Dendritic cell treated with granulocyte-macrophage colony-stimulating factor and Interleukin-4, amounts not matched to agents 40 ng/mL and 50 ng/mL, for 4 days (primary cell): ENCODE data around the gene RALGDS.
"Not testable (repeated sequence)": the region's sequence is repeated elsewhere in the genome, so short reads cannot be mapped to it uniquely, and the experiment has no call there.

Experiments used
- H3K27ac Mint-ChIP-seq: one replicate; pipeline ENCODE4 v1.8.0; 2022; ENCODE audit warnings: mild to moderate bottlenecking, mixed read lengths
- H3K27me3 Mint-ChIP-seq: one replicate; pipeline ENCODE4 v1.8.0; 2022; ENCODE audit warnings: mild to moderate bottlenecking, mixed read lengths
- H3K36me3 Mint-ChIP-seq: one replicate; pipeline ENCODE4 v1.8.0; 2022; ENCODE audit warnings: low read depth, mixed read lengths
- H3K4me1 Mint-ChIP-seq: one replicate; pipeline ENCODE4 v1.8.0; 2022; ENCODE audit warnings: low read depth, mixed read lengths
- H3K4me3 Mint-ChIP-seq: one replicate; pipeline ENCODE4 v1.8.0; 2022; ENCODE audit warnings: mild to moderate bottlenecking, moderate library complexity, mixed read lengths
- H3K9me3 Mint-ChIP-seq: one replicate; pipeline ENCODE4 v1.8.0; 2022; ENCODE audit warnings: mixed read lengths
- intact Hi-C: fragments of 100-400 bp; cut with micrococcal nuclease; formaldehyde crosslinking; loops from one replicate; pipeline ENCODE4 v1.15.0; 2022

Gene RALGDS

GRCh38 chr9:133080161-133080560, 40.9 kb downstream of the RALGDS start:
- intact Hi-C loops: no loop called here
- Mint-ChIP-seq H3K4me1 (no peaks in the 10 kb centered on the region), H3K36me3 (no peaks in the 10 kb centered on the region), H3K9me3 (no peaks in the 10 kb centered on the region), H3K27me3 (peaks cover 10% of the 10 kb centered on the region), H3K4me3 (no peak overlapping the region), H3K27ac (no peak overlapping the region)

DNA sequence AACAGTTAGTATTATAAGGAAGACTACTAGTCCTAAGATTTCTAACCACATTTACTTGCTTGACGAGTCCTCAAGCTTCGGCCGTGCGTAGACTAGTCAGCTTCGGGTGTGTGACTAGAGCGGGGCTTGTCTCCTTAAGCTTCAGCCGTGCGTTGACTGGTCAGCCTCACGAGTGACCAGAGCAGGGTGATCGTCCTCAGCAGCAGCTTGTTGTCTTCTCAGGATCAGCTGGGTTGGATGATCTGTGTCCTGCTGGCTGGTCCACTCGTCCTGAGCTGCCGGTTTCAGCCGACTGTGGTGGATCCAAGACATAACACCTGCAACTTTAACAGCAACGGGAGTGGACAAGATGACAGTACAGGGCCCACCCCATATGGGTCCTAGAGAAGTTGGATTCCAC, 42.6 kb downstream of the RALGDS start:
- intact Hi-C loops: no loop called here
- H3K27ac Mint-ChIP-seq: no peak overlapping the region
- H3K4me3 Mint-ChIP-seq: no peak overlapping the region
- H3K4me1 Mint-ChIP-seq: no peaks in the 10 kb centered on the region
- no peaks in the 10 kb centered on the region for H3K36me3 Mint-ChIP-seq
- peaks cover 9% of the 10 kb centered on the region for H3K27me3 Mint-ChIP-seq
- H3K9me3 Mint-ChIP-seq: no peaks in the 10 kb centered on the region

DNA sequence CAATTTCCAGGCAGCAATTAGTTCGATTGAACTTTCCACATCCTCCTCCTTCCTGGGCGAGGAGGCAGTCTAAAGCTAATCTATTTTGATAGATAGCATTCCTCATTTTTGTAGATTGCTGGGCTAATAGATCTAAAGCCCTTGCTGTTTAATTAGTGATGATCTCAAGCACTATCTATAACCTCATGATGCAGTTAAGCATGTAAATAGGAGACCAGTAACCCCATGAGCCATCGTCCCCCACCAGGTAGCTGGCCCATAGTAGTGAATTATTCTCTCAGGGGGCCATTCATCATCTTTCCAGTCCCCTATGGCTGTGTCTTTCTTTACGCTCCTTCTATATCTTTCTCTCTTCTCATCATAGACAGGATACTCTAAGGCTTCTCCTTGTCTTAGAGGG, 44.3 kb downstream of the RALGDS start:
- H3K27ac Mint-ChIP-seq: no peak overlapping the region
- intact Hi-C loops: no loop called here
- H3K36me3 Mint-ChIP-seq: no peaks in the 10 kb centered on the region
- H3K9me3 Mint-ChIP-seq: no peaks in the 10 kb centered on the region
- H3K27me3 Mint-ChIP-seq: peaks cover 9% of the 10 kb centered on the region
- H3K4me3 Mint-ChIP-seq: no peak overlapping the region
- no peaks in the 10 kb centered on the region for H3K4me1 Mint-ChIP-seq

GRCh38 chr9:133075925-133076630, 45.0 kb downstream of the RALGDS start:
- no peak overlapping the region for H3K4me3 Mint-ChIP-seq
- intact Hi-C loops: no loop called here
- H3K4me1 Mint-ChIP-seq: no peaks in the 10 kb centered on the region
- no peaks in the 10 kb centered on the region for H3K9me3 Mint-ChIP-seq
- H3K27me3 Mint-ChIP-seq: peaks cover 6% of the 10 kb centered on the region
- H3K27ac Mint-ChIP-seq: no peak overlapping the region
- no peaks in the 10 kb centered on the region for H3K36me3 Mint-ChIP-seq

- H3K4me1 Mint-ChIP-seq: no peaks in the 10 kb centered on the region
- no peaks in the 10 kb centered on the region for H3K9me3 Mint-ChIP-seq
- peaks cover 5% of the 10 kb centered on the region for H3K27me3 Mint-ChIP-seq
- H3K4me3 Mint-ChIP-seq: no peak overlapping the region
- no peaks in the 10 kb centered on the region for H3K36me3 Mint-ChIP-seq
- intact Hi-C loops: no loop called here
- H3K27ac Mint-ChIP-seq: no peak overlapping the region
These were observed 46.9 kb downstream of the RALGDS start for GRCh38 chr9:133074111-133074651.

- Mint-ChIP-seq H3K9me3 (no peaks in the 10 kb centered on the region), H3K27me3 (peaks cover 5% of the 10 kb centered on the region), H3K4me3 (no peak overlapping the region), H3K36me3 (no peaks in the 10 kb centered on the region), H3K27ac (no peak overlapping the region), H3K4me1 (no peaks in the 10 kb centered on the region)
- intact Hi-C loops: no loop called here
These were observed 47.7 kb downstream of the RALGDS start for GRCh38 chr9:133073086-133074014.

GRCh38 chr9:133072210-133072609, 48.8 kb downstream of the RALGDS start:
- not testable (repeated sequence) for H3K4me1 Mint-ChIP-seq, H3K9me3 Mint-ChIP-seq, H3K27ac Mint-ChIP-seq

DNA sequence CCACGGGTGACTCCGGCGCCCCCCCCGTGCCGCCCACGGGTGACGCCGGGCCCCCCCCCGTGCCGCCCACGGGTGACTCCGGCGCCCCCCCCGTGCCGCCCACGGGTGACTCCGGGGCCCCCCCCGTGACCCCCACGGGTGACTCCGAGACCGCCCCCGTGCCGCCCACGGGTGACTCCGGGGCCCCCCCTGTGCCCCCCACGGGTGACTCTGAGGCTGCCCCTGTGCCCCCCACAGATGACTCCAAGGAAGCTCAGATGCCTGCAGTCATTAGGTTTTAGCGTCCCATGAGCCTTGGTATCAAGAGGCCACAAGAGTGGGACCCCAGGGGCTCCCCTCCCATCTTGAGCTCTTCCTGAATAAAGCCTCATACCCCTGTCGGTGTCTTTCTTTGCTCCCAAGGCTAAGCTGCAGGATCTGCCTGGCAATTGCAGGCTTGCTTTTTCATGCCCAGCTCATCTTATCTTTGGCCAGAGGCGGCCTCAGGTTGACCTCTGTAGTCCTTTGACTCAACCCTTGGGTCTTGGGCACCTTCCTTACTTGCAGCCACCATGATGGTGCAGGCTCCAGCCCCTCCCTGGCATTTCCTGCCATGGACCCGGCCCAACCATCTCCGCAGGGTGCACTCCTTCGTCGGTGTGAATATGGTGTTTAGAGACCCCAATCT, 49.4 kb downstream of the RALGDS start:
- H3K36me3 Mint-ChIP-seq: no peaks in the 10 kb centered on the region
- no peak overlapping the region for H3K4me3 Mint-ChIP-seq
- no peaks in the 10 kb centered on the region for H3K9me3 Mint-ChIP-seq
- H3K27me3 Mint-ChIP-seq: peaks cover 5% of the 10 kb centered on the region
- intact Hi-C loops: no loop called here
- no peaks in the 10 kb centered on the region for H3K4me1 Mint-ChIP-seq
- no peak overlapping the region for H3K27ac Mint-ChIP-seq

More at GRCh38 chr9:133072210-133072609, 48.8 kb downstream of the RALGDS start:
- H3K4me3 Mint-ChIP-seq, H3K36me3 Mint-ChIP-seq, H3K27me3 Mint-ChIP-seq, intact Hi-C loops: not testable (repeated sequence)

- H3K27me3 Mint-ChIP-seq, H3K9me3 Mint-ChIP-seq, H3K4me1 Mint-ChIP-seq, H3K27ac Mint-ChIP-seq, H3K4me3 Mint-ChIP-seq, H3K36me3 Mint-ChIP-seq, intact Hi-C loops: not testable (repeated sequence)
These were observed 50.1 kb downstream of the RALGDS start for GRCh38 chr9:133070985-133071384.

GRCh38 chr9:133070500-133070961, 50.5 kb downstream of the RALGDS start:
- H3K9me3 Mint-ChIP-seq, H3K4me1 Mint-ChIP-seq, H3K27ac Mint-ChIP-seq, H3K4me3 Mint-ChIP-seq, intact Hi-C loops, H3K27me3 Mint-ChIP-seq, H3K36me3 Mint-ChIP-seq: not testable (repeated sequence)

- H3K36me3 Mint-ChIP-seq, H3K4me1 Mint-ChIP-seq, H3K27me3 Mint-ChIP-seq, H3K4me3 Mint-ChIP-seq, H3K27ac Mint-ChIP-seq, H3K9me3 Mint-ChIP-seq, intact Hi-C loops: not testable (repeated sequence)
These were observed 52.6 kb downstream of the RALGDS start for GRCh38 chr9:133068431-133068830.

DNA sequence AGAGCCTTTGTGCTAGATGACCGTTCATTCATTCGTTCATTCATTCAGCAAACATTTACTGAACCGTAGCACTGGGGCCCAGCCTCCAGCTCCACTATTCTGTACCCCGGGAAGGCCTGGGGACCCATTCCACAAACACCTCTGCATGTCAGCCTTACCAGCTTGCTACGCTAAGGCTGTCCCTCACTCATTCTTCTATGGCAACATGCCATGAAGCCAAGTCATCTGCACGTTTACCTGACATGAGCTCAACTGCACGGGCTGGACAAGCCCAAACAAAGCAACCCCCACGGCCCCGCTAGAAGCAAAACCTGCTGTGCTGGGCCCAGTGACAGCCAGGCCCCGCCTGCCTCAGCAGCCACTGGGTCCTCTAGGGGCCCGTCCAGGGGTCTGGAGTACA, 53.2 kb downstream of the RALGDS start:
- no peak overlapping the region for H3K4me3 Mint-ChIP-seq
- peaks cover 5% of the 10 kb centered on the region for H3K27me3 Mint-ChIP-seq
- H3K4me1 Mint-ChIP-seq: no peaks in the 10 kb centered on the region
- no peaks in the 10 kb centered on the region for H3K36me3 Mint-ChIP-seq
- intact Hi-C loops: no loop called here
- no peaks in the 10 kb centered on the region for H3K9me3 Mint-ChIP-seq
- H3K27ac Mint-ChIP-seq: no peak overlapping the region

DNA sequence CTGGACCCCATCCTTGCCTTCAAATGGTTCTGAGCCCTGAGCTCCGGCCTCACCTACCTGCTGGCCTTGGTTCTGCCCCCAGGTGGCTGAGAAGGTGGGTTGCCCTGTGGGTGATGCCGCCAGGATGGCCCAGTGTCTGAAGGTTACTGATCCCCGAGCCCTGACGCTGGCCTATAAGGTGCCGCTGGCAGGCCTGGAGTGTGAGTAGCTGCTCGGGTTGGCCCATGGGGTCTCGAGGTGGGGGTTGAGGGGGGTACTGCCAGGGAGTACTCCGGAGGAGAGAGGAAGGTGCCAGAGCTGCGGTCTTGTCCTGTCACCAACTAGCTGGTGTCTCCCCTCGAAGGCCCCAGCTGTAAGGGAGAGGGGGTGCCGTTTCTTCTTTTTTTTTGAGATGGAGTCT, 54.0 kb downstream of the RALGDS start:
- no peak overlapping the region for H3K27ac Mint-ChIP-seq
- intact Hi-C loops: no loop called here
- H3K9me3 Mint-ChIP-seq: no peaks in the 10 kb centered on the region
- H3K4me3 Mint-ChIP-seq: no peak overlapping the region
- peaks cover 7% of the 10 kb centered on the region for H3K27me3 Mint-ChIP-seq
- H3K4me1 Mint-ChIP-seq: no peaks in the 10 kb centered on the region
- no peaks in the 10 kb centered on the region for H3K36me3 Mint-ChIP-seq
